ACC112 (cell line): Measurements from ENCODE around the gene RIC3.

ENCODE experiments used
- H2AFZ ChIP-seq: fragments of 200-600 bp; sonication (generic); one replicate; pipeline ENCODE4 v1.6.0; 2017; ENCODE audit warnings: antibody characterized with exemption, low read length; ENCODE audit not compliant: unreplicated experiment
- H3K27ac ChIP-seq: fragments of 200-600 bp; sonication (generic); 2 replicates; pipeline ENCODE4 v1.5.1; 2014; ENCODE audit warnings: low read depth, mild to moderate bottlenecking, antibody characterized with exemption, low read length, moderate library complexity
- H3K27me3 ChIP-seq: fragments of 200-600 bp; sonication (generic); 2 replicates; pipeline ENCODE4 v1.6.1; 2014; ENCODE audit warnings: mild to moderate bottlenecking, antibody characterized with exemption, low read length, moderate library complexity, mixed read lengths; ENCODE audit not compliant: insufficient read depth
- H3K36me3 ChIP-seq: fragments of 200-600 bp; sonication (generic); 2 replicates; pipeline ENCODE4 v1.6.1; 2016; ENCODE audit warnings: mild to moderate bottlenecking, antibody characterized with exemption, low read length, moderate library complexity, mixed read lengths; ENCODE audit not compliant: insufficient read depth
- H3K4me1 ChIP-seq: fragments of 200-600 bp; sonication (generic); one replicate; pipeline ENCODE4 v1.6.1; 2016; ENCODE audit warnings: low read length, mixed read lengths; ENCODE audit not compliant: insufficient read depth, unreplicated experiment, control insufficient read depth
- H3K4me3 ChIP-seq: fragments of 200-600 bp; sonication (generic); 2 replicates; pipeline ENCODE4 v1.5.1; 2014; ENCODE audit warnings: mild to moderate bottlenecking, low read depth, low read length
- H3K79me2 ChIP-seq: fragments of 200-600 bp; sonication (generic); one replicate; pipeline ENCODE4 v1.6.0; 2016; ENCODE audit warnings: low read length; ENCODE audit not compliant: control insufficient read depth, unreplicated experiment, insufficient read depth

Gene RIC3

DNA sequence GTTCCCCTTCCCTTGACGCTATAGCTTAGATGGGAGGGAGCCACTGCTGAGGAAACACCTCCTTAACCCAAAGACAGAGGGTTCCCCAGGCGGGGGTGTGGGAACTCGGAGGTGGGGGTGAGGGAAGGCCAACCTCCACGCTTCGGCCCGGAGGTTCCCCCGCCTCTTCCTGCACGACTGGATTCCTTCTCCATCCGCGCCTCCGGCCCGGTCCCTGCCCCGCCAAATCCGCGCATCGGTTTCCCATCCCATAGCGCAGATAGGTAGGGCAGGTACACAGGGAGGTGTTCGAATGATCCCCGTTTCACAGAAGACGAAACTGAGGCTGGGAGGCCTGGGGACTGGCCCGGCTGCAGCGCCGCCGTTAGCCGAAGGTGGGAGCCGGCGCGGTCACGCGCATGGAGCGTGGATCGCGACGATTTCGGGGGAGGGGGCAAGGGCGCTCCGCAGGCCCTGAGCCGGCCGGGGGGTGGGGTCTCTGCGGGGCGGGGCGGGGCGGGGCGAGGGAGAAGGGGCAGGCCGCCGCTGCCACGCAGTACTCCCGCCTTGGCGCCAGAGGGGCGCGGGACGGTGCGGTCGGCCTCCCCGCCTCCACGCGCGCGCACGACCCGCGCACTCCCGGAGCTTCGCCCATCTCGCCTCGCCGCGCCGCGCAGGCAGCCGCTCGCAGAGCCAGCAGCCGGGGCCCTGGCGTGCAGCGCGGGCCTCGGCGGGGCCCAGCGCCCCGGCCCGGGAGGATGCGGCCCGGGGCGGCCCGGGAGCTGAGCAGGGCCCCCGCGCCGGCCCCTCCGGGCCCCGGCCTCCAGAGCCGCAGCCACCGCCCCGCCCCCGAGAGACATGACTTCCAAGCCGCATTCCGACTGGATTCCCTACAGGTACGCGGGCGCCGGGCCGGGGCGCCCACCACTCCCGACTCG is 87.9 kb downstream of the RIC3 start, which contains the start of gene TUB:
Gene TUB (plus strand): TSS at position 538 of the 917 bp plus-strand sequence. CDS start 300 bp downstream, at position 838.
- Histone ChIP-seq H3K27me3 (no peaks in the 10 kb centered on the region), H3K27ac (no peak within 1 kb of the TSS), H3K36me3 (no peaks in the 10 kb centered on the region), H3K4me3 (peak within 1 kb of the TSS; percentile 85), H3K79me2 (peaks cover 24% of the 10 kb centered on the region), H2AFZ (peak within 1 kb of the TSS; percentile 67), H3K4me1 (peaks cover 9% of the 10 kb centered on the region)

- peak overlapping the region; percentile 85 for H3K4me3 ChIP-seq
- no peak overlapping the region for H3K27ac ChIP-seq
- H2AFZ ChIP-seq = peak overlapping the region; percentile 67
Observed at GRCh38 chr11:8080069-8080670, 88.7 kb downstream of the RIC3 start.

GRCh38 chr11:8079111-8079675 is 89.6 kb downstream of the RIC3 start:
- no peak overlapping the region for H2AFZ ChIP-seq
- H3K79me2 ChIP-seq = peaks cover 17% of the 10 kb centered on the region
- H3K27me3 ChIP-seq = no peaks in the 10 kb centered on the region
- H3K27ac ChIP-seq = no peak overlapping the region
- no peaks in the 10 kb centered on the region for H3K36me3 ChIP-seq
- H3K4me3 ChIP-seq = no peak overlapping the region
- peaks cover 9% of the 10 kb centered on the region for H3K4me1 ChIP-seq

More at GRCh38 chr11:8080069-8080670, 88.7 kb downstream of the RIC3 start:
- peaks cover 9% of the 10 kb centered on the region for H3K4me1 ChIP-seq
- H3K27me3 ChIP-seq = no peaks in the 10 kb centered on the region
- H3K36me3 ChIP-seq = no peaks in the 10 kb centered on the region
- peaks cover 23% of the 10 kb centered on the region for H3K79me2 ChIP-seq

DNA sequence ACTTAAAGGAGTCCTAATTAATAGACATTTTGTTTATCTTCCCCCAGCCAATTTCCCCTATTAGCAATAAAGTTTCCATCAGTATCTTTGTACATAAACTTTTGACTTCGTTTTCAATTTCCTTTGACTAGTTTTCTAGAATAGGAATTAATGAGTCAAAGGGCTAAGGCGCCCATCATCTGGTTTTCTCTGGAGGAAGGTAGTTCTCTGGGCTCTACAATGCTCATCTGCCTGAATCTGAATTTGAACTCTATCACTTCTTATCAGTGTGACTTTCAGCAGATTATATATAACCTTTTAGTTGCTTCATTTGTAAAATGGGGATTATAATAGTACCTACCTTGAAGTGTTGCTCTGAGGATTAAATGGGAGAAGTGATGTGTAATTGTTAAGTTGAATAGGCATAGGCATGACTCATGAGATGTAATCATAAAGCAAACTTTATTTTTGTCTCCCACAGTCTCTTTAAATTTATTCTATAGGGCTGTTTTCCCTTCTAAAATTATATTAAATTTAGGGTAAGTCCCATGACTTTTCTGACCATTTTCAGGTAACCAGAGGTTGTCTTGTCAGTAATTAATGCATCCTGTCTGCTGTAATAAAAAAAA is 93.6 kb downstream of the RIC3 start:
- Histone ChIP-seq H3K27ac (no peak overlapping the region), H2AFZ (no peak overlapping the region), H3K79me2 (no peaks in the 10 kb centered on the region), H3K4me3 (no peak overlapping the region), H3K36me3 (no peaks in the 10 kb centered on the region), H3K27me3 (peaks cover 7% of the 10 kb centered on the region; the same call in 1 of the 2 replicates), H3K4me1 (peaks cover under 1% of the 10 kb centered on the region)

DNA sequence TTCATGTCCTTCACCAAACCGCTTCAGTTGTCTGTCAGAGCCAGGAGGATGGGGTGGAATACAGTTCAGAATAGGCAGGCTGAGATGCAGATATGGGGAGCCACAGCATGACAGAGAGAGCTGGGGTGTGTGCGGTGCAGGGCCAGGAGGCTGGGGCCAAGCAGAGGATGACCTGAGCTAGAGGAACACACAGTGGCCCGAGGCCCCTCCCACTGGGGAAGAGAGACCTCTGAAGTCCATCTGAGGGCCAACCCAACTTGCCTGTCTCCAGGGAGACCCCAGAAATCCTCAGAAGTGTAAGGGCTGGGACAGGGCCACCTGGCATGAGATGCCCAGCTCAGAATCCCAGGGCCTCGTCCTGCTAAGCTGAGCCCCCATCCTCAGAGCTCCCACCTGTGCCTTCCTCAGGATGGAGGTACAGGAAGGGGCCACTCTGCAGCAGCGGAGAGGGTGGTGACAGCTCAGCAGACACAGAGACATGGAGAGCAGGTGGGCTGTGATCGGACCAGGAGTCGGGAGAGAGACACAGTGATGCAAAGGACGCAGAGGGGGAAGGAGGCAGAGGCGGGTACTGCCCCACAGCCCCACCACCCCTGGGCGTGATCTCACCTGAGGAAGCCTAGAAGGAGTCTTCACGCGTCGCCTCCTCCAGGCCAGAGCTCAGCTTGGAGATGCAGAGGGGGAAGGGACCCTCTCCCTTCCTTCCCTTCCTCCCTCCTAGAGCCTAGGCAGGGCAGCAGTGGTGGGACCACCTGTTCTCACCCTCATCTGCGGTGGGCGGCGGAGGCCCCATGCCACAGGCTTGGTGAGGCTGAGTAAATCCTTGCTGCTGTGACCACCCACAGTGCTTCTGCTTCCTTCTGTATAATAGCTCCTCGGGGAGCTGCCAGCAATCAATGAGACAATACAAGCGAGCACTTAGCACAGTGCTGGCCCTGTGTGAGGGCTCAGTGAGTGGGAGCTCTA is 96.9 kb downstream of the RIC3 start:
- Histone ChIP-seq H3K79me2 (no peaks in the 10 kb centered on the region), H3K27me3 (peaks cover 7% of the 10 kb centered on the region; the same call in 1 of the 2 replicates), H3K27ac (no peak overlapping the region), H2AFZ (no peak overlapping the region), H3K4me1 (peaks cover 20% of the 10 kb centered on the region), H3K4me3 (no peak overlapping the region), H3K36me3 (no peaks in the 10 kb centered on the region)

- no peak overlapping the region for H3K4me3 ChIP-seq
- no peak overlapping the region for H2AFZ ChIP-seq
- H3K4me1 ChIP-seq = peaks cover 20% of the 10 kb centered on the region
- H3K79me2 ChIP-seq = no peaks in the 10 kb centered on the region
- no peak overlapping the region for H3K27ac ChIP-seq
- H3K27me3 ChIP-seq = peaks cover 7% of the 10 kb centered on the region; the same call in 1 of the 2 replicates
- no peaks in the 10 kb centered on the region for H3K36me3 ChIP-seq
Observed at GRCh38 chr11:8070417-8071115, 98.3 kb downstream of the RIC3 start.

DNA sequence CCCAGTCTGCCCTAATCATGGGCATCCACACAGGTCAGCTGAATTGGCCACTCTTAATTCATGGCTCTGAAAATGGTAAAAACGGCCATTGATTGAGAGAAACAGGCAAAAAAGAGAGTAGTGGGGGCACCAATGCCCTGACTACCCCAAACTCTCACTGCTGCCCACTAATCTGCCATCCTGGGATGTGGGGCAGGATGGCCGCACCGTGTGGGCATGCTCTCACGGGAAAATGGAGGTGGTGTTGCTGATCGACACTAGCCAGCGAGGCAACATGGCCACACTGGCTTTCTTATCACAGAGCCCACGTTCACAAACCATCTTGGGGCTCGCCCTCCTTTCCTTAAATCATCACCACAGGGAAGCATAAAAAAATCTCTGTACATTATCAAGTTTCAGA is 99.1 kb downstream of the RIC3 start:
- Histone ChIP-seq H3K27me3 (peaks cover 7% of the 10 kb centered on the region; the same call in 1 of the 2 replicates), H3K36me3 (no peaks in the 10 kb centered on the region), H2AFZ (no peak overlapping the region), H3K4me1 (peaks cover 20% of the 10 kb centered on the region), H3K27ac (no peak overlapping the region), H3K4me3 (no peak overlapping the region), H3K79me2 (no peaks in the 10 kb centered on the region)

DNA sequence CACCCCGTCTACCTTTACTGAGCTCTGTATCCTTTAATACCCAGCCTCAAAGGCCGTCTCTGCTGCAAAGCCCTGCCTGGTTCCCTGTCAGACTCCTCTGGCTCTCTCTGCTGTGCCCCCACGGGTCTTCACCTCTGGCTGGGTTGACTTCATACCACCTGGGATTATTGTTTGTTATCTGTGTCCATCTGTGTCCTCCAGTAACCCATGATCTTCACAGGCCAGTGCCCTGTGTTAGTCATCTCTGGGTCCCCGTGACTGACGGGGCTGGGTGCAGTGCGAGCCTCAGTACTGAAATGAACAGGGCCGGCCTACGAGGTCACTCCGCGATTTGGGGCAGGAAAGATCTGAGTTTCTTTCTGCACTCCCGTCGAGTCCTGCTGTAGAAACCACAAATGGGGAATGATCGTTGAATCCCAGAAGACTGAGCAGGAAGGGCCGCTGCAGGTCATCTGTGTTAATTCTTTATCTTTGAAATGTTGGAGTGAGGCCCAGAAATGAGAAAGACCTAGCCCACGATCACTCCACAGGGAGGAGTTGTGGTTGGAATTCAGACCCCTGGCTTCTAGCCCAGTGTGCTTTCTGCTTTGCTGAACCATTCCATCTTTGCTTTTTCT is 100.1 kb downstream of the RIC3 start:
- Histone ChIP-seq H3K36me3 (no peaks in the 10 kb centered on the region), H3K4me3 (peak overlapping the region; percentile 50), H3K27me3 (peaks cover 7% of the 10 kb centered on the region; the same call in 1 of the 2 replicates), H2AFZ (peak overlapping the region; percentile 45), H3K27ac (peak overlapping the region; percentile 46; the same call in 1 of the 2 replicates), H3K79me2 (no peaks in the 10 kb centered on the region), H3K4me1 (peaks cover 21% of the 10 kb centered on the region)
